Liver (tissue), 9 donors: ENCODE data around the gene HOXA7. TPM values are rescaled to one million over a fixed set of nuclear protein-coding genes. Genes with fewer than 3 reads are reported as not detected.

Source experiments
- DNase-seq: peaks from one replicate; pipeline ENCODE4 v3.0.0-alpha.2; 2017; ENCODE audit warnings: low spot score
- H3K27ac ChIP-seq, 2 donors: one replicate each; pipeline ENCODE4 v1.7.0; 2013; ENCODE audit warnings: inconsistent platforms in 2 of 2, low read length in 2 of 2, control low read depth in 1 of 2, low read depth in 1 of 2, mild to moderate bottlenecking in 1 of 2
- H3K27me3 ChIP-seq, 4 donors: one replicate each; pipeline versions ENCODE4 v1.6.1 to v1.7.0; 2013; ENCODE audit warnings: low read length in 3 of 4, inconsistent platforms in 1 of 4, mild to moderate bottlenecking in 1 of 4, moderate library complexity in 1 of 4; ENCODE audit not compliant: control insufficient read depth in 4 of 4, insufficient read depth in 4 of 4
- H3K36me3 ChIP-seq, 4 donors: one replicate each; pipeline versions ENCODE4 v1.6.1 to v1.7.0; 2013; ENCODE audit warnings: low read length in 3 of 4, mild to moderate bottlenecking in 3 of 4, low read depth in 1 of 4, moderate library complexity in 1 of 4; ENCODE audit not compliant: control insufficient read depth in 4 of 4, insufficient read depth in 3 of 4
- H3K4me1 ChIP-seq, 4 donors: one replicate each; pipeline versions ENCODE4 v1.6.1 to v1.7.0; 2013; ENCODE audit warnings: low read length in 3 of 4, mild to moderate bottlenecking in 3 of 4, moderate library complexity in 1 of 4; ENCODE audit not compliant: control insufficient read depth in 4 of 4, insufficient read depth in 4 of 4
- H3K4me3 ChIP-seq, 3 donors: one replicate each; pipeline versions ENCODE4 v1.6.1 to v1.7.0; 2013; ENCODE audit warnings: low read length in 3 of 3, control low read depth in 1 of 3, low read depth in 1 of 3, mild to moderate bottlenecking in 1 of 3
- H3K9ac ChIP-seq, 2 donors: one replicate each; pipeline ENCODE4 v1.7.0; 2013; ENCODE audit warnings: low read length in 2 of 2, mild to moderate bottlenecking in 2 of 2, moderate library complexity in 2 of 2, control low read depth in 1 of 2, low read depth in 1 of 2
- H3K9me3 ChIP-seq, 4 donors: one replicate each; pipeline versions ENCODE4 v1.6.1 to v1.7.0; 2013; ENCODE audit warnings: low read length in 3 of 4; ENCODE audit not compliant: control insufficient read depth in 4 of 4
- EGR1 ChIP-seq, 2 donors: IDR thresholded peaks; 2 replicates each; pipeline ENCODE4 v1.6.1; 2016 to 2018; ENCODE audit warnings: antibody characterized with exemption in 2 of 2, low read depth in 2 of 2
- FOXA1 ChIP-seq: IDR thresholded peaks from 2 replicates; pipeline ENCODE4 v1.6.1; 2016; ENCODE audit warnings: antibody characterized with exemption
- FOXA2 ChIP-seq: IDR thresholded peaks from 2 replicates; pipeline ENCODE4 v1.6.1; 2016; ENCODE audit warnings: antibody characterized with exemption
- GABPA ChIP-seq, 2 donors: IDR thresholded peaks in 1 of 2; conservative IDR thresholded peaks in 1 of 2; 2 replicates each; pipeline ENCODE4 v1.6.1; 2016; ENCODE audit warnings: antibody characterized with exemption in 2 of 2, mild to moderate bottlenecking in 1 of 2, moderate library complexity in 1 of 2
- HNF4A ChIP-seq, 2 donors: conservative IDR thresholded peaks; 2 replicates each; pipeline ENCODE4 v1.6.1; 2016; ENCODE audit warnings: antibody characterized with exemption in 2 of 2, mild to moderate bottlenecking in 2 of 2
- HNF4G ChIP-seq: IDR thresholded peaks from 2 replicates; pipeline ENCODE4 v1.6.1; 2016; ENCODE audit warnings: antibody characterized with exemption
- JUND ChIP-seq, 2 donors: IDR thresholded peaks; 2 replicates each; pipeline ENCODE4 v1.6.1; 2016; ENCODE audit warnings: antibody characterized with exemption in 2 of 2
- NR2F2 ChIP-seq: IDR thresholded peaks from 2 replicates; pipeline ENCODE4 v1.6.1; 2016; ENCODE audit warnings: antibody characterized with exemption
- RAD21 ChIP-seq, 2 donors: IDR thresholded peaks; 2 replicates each; pipeline ENCODE4 v1.6.1; 2016; ENCODE audit warnings: antibody characterized with exemption in 2 of 2, mild to moderate bottlenecking in 2 of 2
- RXRA ChIP-seq, 2 donors: IDR thresholded peaks; 2 replicates each; pipeline ENCODE4 v1.6.1; 2017 to 2018; ENCODE audit warnings: antibody characterized with exemption in 2 of 2, mild to moderate bottlenecking in 1 of 2
- SP1 ChIP-seq: IDR thresholded peaks from 2 replicates; pipeline ENCODE4 v1.6.1; 2018; ENCODE audit warnings: antibody characterized with exemption, mild to moderate bottlenecking
- TAF1 ChIP-seq: conservative IDR thresholded peaks from 2 replicates; pipeline ENCODE4 v1.6.1; 2016; ENCODE audit warnings: antibody characterized with exemption, mild to moderate bottlenecking
- YY1 ChIP-seq: IDR thresholded peaks from 2 replicates; pipeline ENCODE4 v1.6.1; 2016; ENCODE audit warnings: antibody characterized with exemption, mild to moderate bottlenecking
- WGBS: extraction: QIAGEN DNeasy Blood & Tissue Kit; methylation state at CpG from one replicate; pipeline ENCODE4 v1.1.7; 2013; 5-methylcytosine and 5-hydroxymethylcytosine counted together
- polyA plus RNA-seq, 2 donors: library from polyadenylated mRNA; stranded (reverse) in 1 of 2; unstranded in 1 of 2; fragments of 200-250 nt in 1 of 2; fragments of >200 nt in 1 of 2; fragmentation: Nextera tagmentation in 1 of 2; extraction: Ambion mirVana in 1 of 2; gene quantifications; one replicate each; pipeline versions ENCODE4 v1.2.1 to v1.2.3, GENCODE V29; 2013 to 2015
- total RNA-seq, 2 donors: library from RNA; depleted of rRNA; stranded (reverse); fragments of >200 nt; gene quantifications; one replicate each; pipeline ENCODE4 v1.2.3, GENCODE V29; 2014
- TF ChIP-seq, protein P1 (sequence below): IDR thresholded peaks from 2 replicates; pipeline ENCODE4 v1.6.1; 2016; ENCODE audit warnings: antibody characterized with exemption, mild to moderate bottlenecking
- TF ChIP-seq, protein P2 (sequence below): fragments of 150-350 bp; IDR thresholded peaks from 2 replicates; pipeline ENCODE4 v1.5.1; 2017; ENCODE audit warnings: improper control_type of control experiment, low read depth, low read length; ENCODE audit not compliant: missing input control
- TF ChIP-seq, protein P3 (sequence below): IDR thresholded peaks from 2 replicates; pipeline ENCODE4 v1.6.1; 2016; ENCODE audit warnings: antibody characterized with exemption
- TF ChIP-seq, protein P4 (sequence below): IDR thresholded peaks from 2 replicates; pipeline ENCODE4 v1.6.1; 2016; ENCODE audit warnings: antibody characterized with exemption
- TF ChIP-seq, protein P5 (sequence below): IDR thresholded peaks from 2 replicates; pipeline ENCODE4 v1.6.1; 2016; ENCODE audit warnings: antibody characterized with exemption
- donor health status: healthy.
- donor health status: healthy.
- donor health status: healthy.
- donor health status: healthy.
- donor health status: healthy.

Gene HOXA7
- total and polyA plus RNA-seq, 4 donors: under 0.01 to 0.05 TPM; not detected in 2

DNA sequence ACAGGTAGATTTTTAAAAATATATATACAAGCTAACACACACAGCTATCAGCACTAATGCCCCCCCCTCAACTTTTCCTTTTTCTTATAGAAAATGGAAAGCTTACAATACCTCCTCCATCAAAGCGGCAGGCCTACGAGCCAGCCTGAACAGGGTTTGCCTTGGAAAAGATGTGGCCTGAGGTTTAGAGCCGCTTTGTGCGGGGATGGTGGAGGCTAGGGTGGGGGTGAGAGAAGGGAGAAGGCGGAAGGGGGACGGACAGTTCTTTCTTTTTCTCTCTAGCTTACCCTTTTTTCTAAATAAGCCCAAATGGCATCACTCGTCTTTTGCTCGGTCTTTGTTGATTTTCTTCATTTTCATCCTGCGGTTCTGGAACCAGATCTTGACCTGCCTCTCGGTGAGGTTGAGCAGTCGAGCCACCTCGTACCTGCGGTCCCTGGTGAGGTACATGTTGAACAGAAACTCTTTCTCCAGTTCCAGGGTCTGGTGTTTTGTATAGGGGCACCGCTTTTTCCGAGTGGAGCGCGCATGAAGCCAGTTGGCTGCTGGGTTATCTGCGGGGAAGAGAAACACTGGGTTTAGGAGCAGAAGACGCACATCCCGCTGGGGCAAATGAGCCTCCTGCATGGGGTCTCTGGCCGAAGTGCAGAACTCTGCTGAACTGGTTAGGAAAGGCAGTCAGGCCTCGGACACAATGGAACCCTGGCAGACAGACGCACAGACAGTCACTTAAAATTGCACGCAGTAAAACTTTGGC lies 7.0 kb upstream of the HOXA7 start:
- TF ChIP-seq EGR1 (IDR thresholded peaks at IDR 0.05; ENCODE audit: low read depth in 2 of 2): no peak
- TF ChIP-seq, protein P1, sequence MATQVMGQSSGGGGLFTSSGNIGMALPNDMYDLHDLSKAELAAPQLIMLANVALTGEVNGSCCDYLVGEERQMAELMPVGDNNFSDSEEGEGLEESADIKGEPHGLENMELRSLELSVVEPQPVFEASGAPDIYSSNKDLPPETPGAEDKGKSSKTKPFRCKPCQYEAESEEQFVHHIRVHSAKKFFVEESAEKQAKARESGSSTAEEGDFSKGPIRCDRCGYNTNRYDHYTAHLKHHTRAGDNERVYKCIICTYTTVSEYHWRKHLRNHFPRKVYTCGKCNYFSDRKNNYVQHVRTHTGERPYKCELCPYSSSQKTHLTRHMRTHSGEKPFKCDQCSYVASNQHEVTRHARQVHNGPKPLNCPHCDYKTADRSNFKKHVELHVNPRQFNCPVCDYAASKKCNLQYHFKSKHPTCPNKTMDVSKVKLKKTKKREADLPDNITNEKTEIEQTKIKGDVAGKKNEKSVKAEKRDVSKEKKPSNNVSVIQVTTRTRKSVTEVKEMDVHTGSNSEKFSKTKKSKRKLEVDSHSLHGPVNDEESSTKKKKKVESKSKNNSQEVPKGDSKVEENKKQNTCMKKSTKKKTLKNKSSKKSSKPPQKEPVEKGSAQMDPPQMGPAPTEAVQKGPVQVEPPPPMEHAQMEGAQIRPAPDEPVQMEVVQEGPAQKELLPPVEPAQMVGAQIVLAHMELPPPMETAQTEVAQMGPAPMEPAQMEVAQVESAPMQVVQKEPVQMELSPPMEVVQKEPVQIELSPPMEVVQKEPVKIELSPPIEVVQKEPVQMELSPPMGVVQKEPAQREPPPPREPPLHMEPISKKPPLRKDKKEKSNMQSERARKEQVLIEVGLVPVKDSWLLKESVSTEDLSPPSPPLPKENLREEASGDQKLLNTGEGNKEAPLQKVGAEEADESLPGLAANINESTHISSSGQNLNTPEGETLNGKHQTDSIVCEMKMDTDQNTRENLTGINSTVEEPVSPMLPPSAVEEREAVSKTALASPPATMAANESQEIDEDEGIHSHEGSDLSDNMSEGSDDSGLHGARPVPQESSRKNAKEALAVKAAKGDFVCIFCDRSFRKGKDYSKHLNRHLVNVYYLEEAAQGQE: no peak
- no peak for TF ChIP-seq RAD21 (IDR thresholded peaks at IDR 0.05)
- TF ChIP-seq FOXA2: no peak
- TF ChIP-seq GABPA (IDR thresholded peaks at IDR 0.05 in 1 of 2, conservative IDR thresholded peaks at IDR 0.05 in 1 of 2): no peak
- TF ChIP-seq FOXA1: no peak
- no peak for TF ChIP-seq HNF4A (conservative IDR thresholded peaks at IDR 0.05)
- TF ChIP-seq, protein P2, sequence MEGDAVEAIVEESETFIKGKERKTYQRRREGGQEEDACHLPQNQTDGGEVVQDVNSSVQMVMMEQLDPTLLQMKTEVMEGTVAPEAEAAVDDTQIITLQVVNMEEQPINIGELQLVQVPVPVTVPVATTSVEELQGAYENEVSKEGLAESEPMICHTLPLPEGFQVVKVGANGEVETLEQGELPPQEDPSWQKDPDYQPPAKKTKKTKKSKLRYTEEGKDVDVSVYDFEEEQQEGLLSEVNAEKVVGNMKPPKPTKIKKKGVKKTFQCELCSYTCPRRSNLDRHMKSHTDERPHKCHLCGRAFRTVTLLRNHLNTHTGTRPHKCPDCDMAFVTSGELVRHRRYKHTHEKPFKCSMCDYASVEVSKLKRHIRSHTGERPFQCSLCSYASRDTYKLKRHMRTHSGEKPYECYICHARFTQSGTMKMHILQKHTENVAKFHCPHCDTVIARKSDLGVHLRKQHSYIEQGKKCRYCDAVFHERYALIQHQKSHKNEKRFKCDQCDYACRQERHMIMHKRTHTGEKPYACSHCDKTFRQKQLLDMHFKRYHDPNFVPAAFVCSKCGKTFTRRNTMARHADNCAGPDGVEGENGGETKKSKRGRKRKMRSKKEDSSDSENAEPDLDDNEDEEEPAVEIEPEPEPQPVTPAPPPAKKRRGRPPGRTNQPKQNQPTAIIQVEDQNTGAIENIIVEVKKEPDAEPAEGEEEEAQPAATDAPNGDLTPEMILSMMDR: no peak
- no peak for TF ChIP-seq YY1
- no peak for TF ChIP-seq TAF1
- no peak for TF ChIP-seq SP1
- TF ChIP-seq NR2F2: no peak
- no peak for TF ChIP-seq JUND (IDR thresholded peaks at IDR 0.05)
- TF ChIP-seq, protein P3, sequence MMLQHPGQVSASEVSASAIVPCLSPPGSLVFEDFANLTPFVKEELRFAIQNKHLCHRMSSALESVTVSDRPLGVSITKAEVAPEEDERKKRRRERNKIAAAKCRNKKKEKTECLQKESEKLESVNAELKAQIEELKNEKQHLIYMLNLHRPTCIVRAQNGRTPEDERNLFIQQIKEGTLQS: no peak
- TF ChIP-seq, protein P4, sequence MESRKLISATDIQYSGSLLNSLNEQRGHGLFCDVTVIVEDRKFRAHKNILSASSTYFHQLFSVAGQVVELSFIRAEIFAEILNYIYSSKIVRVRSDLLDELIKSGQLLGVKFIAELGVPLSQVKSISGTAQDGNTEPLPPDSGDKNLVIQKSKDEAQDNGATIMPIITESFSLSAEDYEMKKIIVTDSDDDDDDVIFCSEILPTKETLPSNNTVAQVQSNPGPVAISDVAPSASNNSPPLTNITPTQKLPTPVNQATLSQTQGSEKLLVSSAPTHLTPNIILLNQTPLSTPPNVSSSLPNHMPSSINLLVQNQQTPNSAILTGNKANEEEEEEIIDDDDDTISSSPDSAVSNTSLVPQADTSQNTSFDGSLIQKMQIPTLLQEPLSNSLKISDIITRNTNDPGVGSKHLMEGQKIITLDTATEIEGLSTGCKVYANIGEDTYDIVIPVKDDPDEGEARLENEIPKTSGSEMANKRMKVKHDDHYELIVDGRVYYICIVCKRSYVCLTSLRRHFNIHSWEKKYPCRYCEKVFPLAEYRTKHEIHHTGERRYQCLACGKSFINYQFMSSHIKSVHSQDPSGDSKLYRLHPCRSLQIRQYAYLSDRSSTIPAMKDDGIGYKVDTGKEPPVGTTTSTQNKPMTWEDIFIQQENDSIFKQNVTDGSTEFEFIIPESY: no peak
- TF ChIP-seq, protein P5, sequence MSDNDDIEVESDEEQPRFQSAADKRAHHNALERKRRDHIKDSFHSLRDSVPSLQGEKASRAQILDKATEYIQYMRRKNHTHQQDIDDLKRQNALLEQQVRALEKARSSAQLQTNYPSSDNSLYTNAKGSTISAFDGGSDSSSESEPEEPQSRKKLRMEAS: no peak
- no peak for TF ChIP-seq HNF4G
- TF ChIP-seq RXRA (IDR thresholded peaks at IDR 0.05): no peak
- Histone ChIP-seq H3K9ac (no peak overlapping the region), H3K4me3 (no peak overlapping the region), H3K27ac (no peak overlapping the region), H3K4me1 (peaks cover 8 to 27% (median 10%) of the 10 kb centered on the region in 4 donors), H3K36me3 (no peaks in the 10 kb centered on the region), H3K27me3 (peaks cover 9 to 56% (median 21%) of the 10 kb centered on the region in 4 donors), H3K9me3 (peaks cover 0 to 10% (median under 1%) of the 10 kb centered on the region in 4 donors)
- WGBS: 34% methylated on average over 24 of the region's 24 CpGs
- DNase-seq: no peak
